H1 (cell line): ENCODE measurements around the gene CMYA5. TPM values are rescaled to one million over a fixed set of nuclear protein-coding genes. Genes with fewer than 3 reads are reported as not detected.

Experiments used
- CTCF ChIA-PET: fragments of 300-600 bp; sonication (Branson Sonifier 250); formaldehyde crosslinking; loops from one replicate; lab custom pipeline; 2021; ENCODE audit not compliant: partially characterized antibody; lab: Charles Lee
- POLR2A ChIA-PET: fragments of 300-600 bp; sonication (Branson Sonifier 250); formaldehyde crosslinking; loops from one replicate; lab custom pipeline; 2021; ENCODE audit warnings: inconsistent platforms; ENCODE audit not compliant: partially characterized antibody; lab: Charles Lee
- DNase-seq, 2 experiments: peaks; one replicate each; pipeline versions ENCODE4 v3.0.0 to v3.0.0-alpha.2; 2010 to 2022; ENCODE audit warnings: low spot score in 2 of 2, low read depth in 1 of 2, mixed read lengths in 1 of 2
- FAIRE-seq: peaks from 2 replicates; lab custom pipeline; 2011; peaks lifted over from hg19 to GRCh38; lab: Jason Lieb, UNC
- H2AFZ ChIP-seq: 2 replicates; pipeline ENCODE4 v1.8.1; 2012; ENCODE audit warnings: low read length, inconsistent platforms
- H2AK5ac ChIP-seq: 2 replicates; pipeline ENCODE4 v1.6.1; 2013; ENCODE audit warnings: low read depth, low read length
- H2BK120ac ChIP-seq: replicated peaks from 2 replicates; pipeline ENCODE3; 2013; ENCODE audit warnings: low read depth, low read length, inconsistent platforms
- H2BK12ac ChIP-seq: 2 replicates; pipeline ENCODE4 v1.6.1; 2013; ENCODE audit warnings: low read depth, low read length
- H2BK15ac ChIP-seq: 2 replicates; pipeline ENCODE4 v1.6.1; 2013; ENCODE audit warnings: low read length
- H2BK20ac ChIP-seq: 2 replicates; pipeline ENCODE4 v1.6.1; 2013; ENCODE audit warnings: low read length
- H2BK5ac ChIP-seq: 2 replicates; pipeline ENCODE4 v1.6.1; 2013; ENCODE audit warnings: low read depth, low read length
- H3K14ac ChIP-seq: 2 replicates; pipeline ENCODE4 v1.6.1; 2013; ENCODE audit warnings: inconsistent platforms; ENCODE audit not compliant: insufficient read length
- H3K18ac ChIP-seq: 2 replicates; pipeline ENCODE4 v1.6.1; 2013; ENCODE audit warnings: low read length; ENCODE audit errors: extremely low read depth
- H3K23ac ChIP-seq: 2 replicates; pipeline ENCODE4 v1.6.1; 2013; ENCODE audit warnings: inconsistent platforms; ENCODE audit not compliant: insufficient read length
- H3K23me2 ChIP-seq: 2 replicates; pipeline ENCODE4 v1.6.1; 2013; ENCODE audit warnings: low read depth, low read length
- H3K27ac ChIP-seq: 2 replicates; pipeline ENCODE4 v1.6.1; 2011; ENCODE audit warnings: low read depth, low read length, inconsistent platforms
- H3K27me3 ChIP-seq, 4 experiments: replicated peaks in 1 of 4; 1 replicate in 1 of 4; 2 replicates in 3 of 4; pipeline versions ENCODE4 v1.6.1 to v1.8.1; 2011 to 2013; ENCODE audit warnings: low read length in 3 of 4, mild to moderate bottlenecking in 3 of 4, inconsistent platforms in 2 of 4, mixed read lengths in 2 of 4, moderate library complexity in 1 of 4; ENCODE audit not compliant: control insufficient read depth in 3 of 4, insufficient read depth in 3 of 4; ENCODE audit errors: extremely low read depth in 1 of 4
- H3K36me3 ChIP-seq, 4 experiments: 2 replicates each; pipeline versions ENCODE4 v1.6.1 to v1.8.1; 2011 to 2013; ENCODE audit warnings: mild to moderate bottlenecking in 4 of 4, low read length in 3 of 4, moderate library complexity in 2 of 4, control low read depth in 1 of 4, inconsistent platforms in 1 of 4; ENCODE audit not compliant: insufficient read depth in 4 of 4, control insufficient read depth in 2 of 4
- H3K4ac ChIP-seq: replicated peaks from 2 replicates; pipeline ENCODE3; 2013; ENCODE audit warnings: low read length, low read depth, mixed read lengths, inconsistent platforms; ENCODE audit not compliant: insufficient read length
- H3K4me1 ChIP-seq, 4 experiments: replicated peaks in 1 of 4; 1 replicate in 1 of 4; 2 replicates in 3 of 4; pipeline versions ENCODE4 v1.6.1 to v1.8.1; 2011 to 2013; ENCODE audit warnings: low read length in 3 of 4, inconsistent platforms in 2 of 4, mixed read lengths in 1 of 4; ENCODE audit not compliant: insufficient read depth in 4 of 4, control insufficient read depth in 3 of 4
- H3K4me2 ChIP-seq, 2 experiments: 2 replicates each; pipeline versions ENCODE4 v1.6.1 to v1.8.1; 2011 to 2013; ENCODE audit warnings: low read depth in 2 of 2, low read length in 2 of 2, control low read depth in 1 of 2, inconsistent platforms in 1 of 2, mild to moderate bottlenecking in 1 of 2; ENCODE audit not compliant: insufficient read depth in 1 of 2
- H3K4me3 ChIP-seq, 4 experiments: fragments of 200-600, 300-600 bp in 1 of 4; sonication (generic), shearing (Covaris generic), sonication (Bioruptor Twin) in 1 of 4; 2 replicates each; pipeline versions ENCODE4 v1.5.1 to v1.8.1; 2011 to 2016; ENCODE audit warnings: low read length in 4 of 4, low read depth in 3 of 4, control low read depth in 2 of 4, inconsistent platforms in 2 of 4, mild to moderate bottlenecking in 2 of 4, mixed read lengths in 1 of 4, moderate library complexity in 1 of 4; ENCODE audit not compliant: insufficient read depth in 2 of 4; ENCODE audit errors: extremely low read depth in 1 of 4
- H3K56ac ChIP-seq: replicated peaks from 2 replicates; pipeline ENCODE3; 2013; ENCODE audit warnings: low read depth, mild to moderate bottlenecking, mixed read lengths, low read length, inconsistent platforms; ENCODE audit not compliant: insufficient read length
- H3K79me1 ChIP-seq: 2 replicates; pipeline ENCODE4 v1.6.1; 2013; ENCODE audit warnings: low read depth, low read length, control low read depth
- H3K79me2 ChIP-seq, 2 experiments: 2 replicates each; pipeline versions ENCODE4 v1.6.1 to v1.8.1; 2012 to 2013; ENCODE audit warnings: low read length in 2 of 2, mild to moderate bottlenecking in 2 of 2, inconsistent platforms in 1 of 2; ENCODE audit not compliant: insufficient read depth in 2 of 2, control insufficient read depth in 1 of 2
- H3K9ac ChIP-seq, 4 experiments: replicated peaks in 1 of 4; 1 replicate in 1 of 4; 2 replicates in 3 of 4; pipeline versions ENCODE4 v1.6.1 to v1.8.1; 2011 to 2013; ENCODE audit warnings: low read depth in 3 of 4, low read length in 3 of 4, control low read depth in 2 of 4, mild to moderate bottlenecking in 2 of 4, moderate library complexity in 2 of 4, inconsistent platforms in 1 of 4; ENCODE audit errors: extremely low read depth in 1 of 4
- H3K9me3 ChIP-seq, 2 experiments: 2 replicates each; pipeline versions ENCODE4 v1.6.1 to v1.8.1; 2012 to 2013; ENCODE audit warnings: mild to moderate bottlenecking in 2 of 2, moderate library complexity in 2 of 2, control low read depth in 1 of 2, inconsistent platforms in 1 of 2, low read depth in 1 of 2, low read length in 1 of 2, mixed read lengths in 1 of 2; ENCODE audit not compliant: insufficient read depth in 2 of 2
- H4K20me1 ChIP-seq, 2 experiments: replicated peaks in 1 of 2; 2 replicates each; pipeline versions ENCODE3 to v1.8.1; 2011 to 2013; ENCODE audit warnings: inconsistent platforms in 2 of 2, low read length in 2 of 2, mild to moderate bottlenecking in 1 of 2; ENCODE audit not compliant: insufficient read depth in 2 of 2, control insufficient read depth in 1 of 2
- H4K5ac ChIP-seq: 2 replicates; pipeline ENCODE4 v1.6.1; 2013; ENCODE audit warnings: low read length, low read depth, mixed read lengths, inconsistent platforms; ENCODE audit not compliant: insufficient read length
- H4K8ac ChIP-seq: 2 replicates; pipeline ENCODE4 v1.8.0; 2013; ENCODE audit warnings: mild to moderate bottlenecking, moderate library complexity, low read length, inconsistent platforms; ENCODE audit not compliant: insufficient read depth; ENCODE audit errors: extremely low read depth
- H4K91ac ChIP-seq: replicated peaks from 2 replicates; pipeline ENCODE3; 2013; ENCODE audit warnings: low read length, mixed read lengths, inconsistent platforms; ENCODE audit not compliant: insufficient read length
- USF2 ChIP-seq: IDR thresholded peaks from 2 replicates; pipeline ENCODE4 v1.6.1; 2011; ENCODE audit warnings: low read length, improper control_type of control experiment
- WGBS, 2 experiments: shearing (Covaris generic) in 1 of 2; methylation state at CpG; one replicate each; pipeline versions ENCODE4 v1.1.6 to v1.1.7; 2013 to 2015; ENCODE audit warnings: low lambda C conversion rate in 2 of 2, mixed read lengths in 2 of 2, inconsistent platforms in 1 of 2, low coverage in 1 of 2, missing lambda C conversion rate in 1 of 2; ENCODE audit not compliant: insufficient replicate concordance in 2 of 2, insufficient coverage in 1 of 2, insufficient read length in 1 of 2; ENCODE audit errors: extremely low coverage in 1 of 2, missing lambda C conversion rate in 1 of 2; 5-methylcytosine and 5-hydroxymethylcytosine counted together
- polyA plus RNA-seq, 7 experiments: library from polyadenylated mRNA; depleted of rRNA in 3 of 7; stranded (reverse) in 5 of 7; unstranded in 2 of 7; fragments of >200 nt in 5 of 7; fragments of 200-250 nt in 2 of 7; gene quantifications; 1 replicate in 5 of 7; 2 replicates in 1 of 7; 4 replicates in 1 of 7; pipeline versions ENCODE4 v1.2.1 to v1.2.3, GENCODE V29; 2011 to 2013; ENCODE audit warnings: missing spikeins in 2 of 7, mixed read lengths in 2 of 7
- total RNA-seq: library from RNA; stranded (reverse); fragmentation: NEBNext Ultra II Directional; extraction: Animal tissue kit (Norgen Biotek cat#: 25700); gene quantifications from 2 replicates; pipeline ENCODE4 v1.2.1, GENCODE V29; 2021

Gene CMYA5
- total and polyA plus RNA-seq, 2 of the 8 experiments (the other 6 are each of a cell fraction or from before 2014, with no cell fraction given), result 0.88 to 0.95 TPM

GRCh38 chr5:79774855-79775237 lies 85.2 kb downstream of the CMYA5 start:
- peak; percentile 32 for FAIRE-seq
- ChIA-PET POLR2A (no interaction called here), CTCF (interaction anchor here (0.6 to 3.5 kb wide), 38 partner anchors 9 to 844 kb away, joined by 3 to 37 read pairs (median 4); partner anchors contain the start of genes CMYA5 and TENT2)
- Histone ChIP-seq H2BK12ac (0 out of 2 replicates have a peak overlapping the region, but pooled peaks have one; percentile 43), H2BK5ac (no peak overlapping the region), H3K79me2 (no peaks in the 10 kb centered on the region), H3K36me3 (no peaks in the 10 kb centered on the region), H3K14ac (no peak overlapping the region), H2AK5ac (no peak overlapping the region), H3K4ac (no peak overlapping the region), H3K56ac (no peak overlapping the region), H3K4me2 (no peak overlapping the region), H3K27me3 (no peaks in the 10 kb centered on the region), H4K8ac (no peak overlapping the region), H3K4me1 (peaks cover 0 to 4% (median 0%) of the 10 kb centered on the region in 4 experiments; a peak in 3 of 7 replicates), H3K9me3 (no peaks in the 10 kb centered on the region; a peak in 1 of 4 replicates), H2BK15ac (no peak overlapping the region), H3K79me1 (no peaks in the 10 kb centered on the region), H4K5ac (no peak overlapping the region), H4K91ac (no peak overlapping the region), H3K27ac (no peak overlapping the region), H3K4me3 (no peak overlapping the region), H4K20me1 (no peaks in the 10 kb centered on the region), H3K18ac (no peak overlapping the region), H2BK20ac (no peak overlapping the region), H2AFZ (no peak overlapping the region), H2BK120ac (no peak overlapping the region), H3K9ac (no peak overlapping the region), H3K23ac (no peak overlapping the region), H3K23me2 (no peaks in the 10 kb centered on the region)
- no peak for DNase-seq
- 97% methylated on average over 4 of the region's 4 CpGs; no CpG with 5 or more reads in 1 of the 2 experiments for WGBS, 2 experiments
- TF ChIP-seq USF2, result no peak
